GM12801 (cell line): Measurements from ENCODE around the gene SIRPB2.

Experiments
- CTCF ChIP-seq: IDR thresholded peaks from one replicate; pipeline ENCODE4 v1.5.1; 2011; ENCODE audit warnings: control low read depth; ENCODE audit not compliant: insufficient read length; ENCODE audit errors: extremely low read depth

The SIRPB2 gene

GRCh38 chr20:1491281-1491840, at the start of gene SIRPB2:
Gene SIRPB2 (minus strand): TSS chr20:1491420. CDS start chr20:1491359, 61 bp downstream.
- no peak for TF ChIP-seq CTCF

DNA sequence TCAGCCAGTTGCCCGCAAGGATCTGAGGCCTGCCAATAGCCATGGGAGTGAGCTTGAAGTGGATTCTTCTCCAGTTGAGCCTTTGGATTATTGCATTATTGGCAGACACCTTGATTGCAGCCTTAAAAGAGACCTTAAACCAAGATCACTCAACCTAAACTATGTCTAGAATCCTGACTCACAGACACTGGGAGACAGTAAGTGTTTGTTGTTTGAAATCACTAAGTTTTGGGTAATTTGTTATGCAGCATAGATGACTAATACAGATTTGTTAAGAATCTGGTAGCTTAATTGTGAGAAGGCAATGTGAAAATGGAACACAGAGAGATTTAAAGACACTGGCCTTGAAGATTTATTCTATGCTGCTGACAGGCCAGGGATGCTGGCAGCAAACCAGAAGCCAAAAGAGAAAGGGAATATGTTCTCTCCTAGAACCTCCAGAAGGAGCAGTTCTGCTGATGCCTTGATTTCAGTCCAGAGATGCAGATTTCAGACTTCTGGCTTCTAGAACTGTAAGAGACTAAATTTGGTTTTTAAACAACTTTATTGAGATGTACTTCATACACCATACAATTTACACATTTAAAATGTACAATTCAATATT, 48.7 kb upstream of the SIRPB2 start:
- TF ChIP-seq CTCF, result no peak

GRCh38 chr20:1538655-1539054, 47.4 kb upstream of the SIRPB2 start:
- no peak for TF ChIP-seq CTCF

- TF ChIP-seq CTCF, result no peak
Measured at GRCh38 chr20:1537731-1538058, 46.5 kb upstream of the SIRPB2 start.

GRCh38 chr20:1536893-1537730, 45.9 kb upstream of the SIRPB2 start:
- no peak for TF ChIP-seq CTCF

DNA sequence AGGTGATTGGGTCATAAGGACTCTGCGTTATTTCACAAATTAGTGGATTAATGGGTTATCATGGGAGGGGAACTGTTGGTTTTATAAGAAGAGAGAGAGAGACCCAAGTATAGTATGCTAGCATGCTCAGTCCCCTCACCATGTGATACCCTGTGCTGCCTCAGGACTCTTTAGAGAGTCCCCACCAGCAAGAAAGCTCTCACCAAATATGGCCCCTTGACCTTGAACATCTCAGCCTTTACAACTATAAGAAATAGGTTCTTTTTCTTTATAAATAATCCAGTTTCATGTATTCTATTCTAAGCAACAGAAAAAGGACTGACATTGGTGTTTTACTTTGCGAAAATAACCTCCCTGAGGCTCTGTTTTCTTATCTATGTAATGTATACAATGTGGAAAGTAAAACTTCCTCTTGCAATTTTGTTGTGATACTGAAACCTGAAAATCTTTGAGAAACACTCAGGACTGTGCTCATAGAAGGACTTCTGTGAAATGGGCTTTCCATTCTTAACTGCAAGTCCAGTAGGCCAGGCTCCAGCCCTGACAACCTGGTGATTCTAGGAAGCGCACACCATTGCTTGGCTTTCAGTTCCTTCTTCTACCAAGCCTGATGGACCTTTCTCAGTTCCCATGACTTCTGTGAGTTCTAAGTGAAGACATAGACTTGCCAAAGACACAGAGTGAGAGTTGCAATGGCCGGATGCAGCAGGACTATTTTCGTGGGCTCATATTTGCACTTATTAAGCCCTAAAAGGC, 44.4 kb upstream of the SIRPB2 start:
- no peak for TF ChIP-seq CTCF

DNA sequence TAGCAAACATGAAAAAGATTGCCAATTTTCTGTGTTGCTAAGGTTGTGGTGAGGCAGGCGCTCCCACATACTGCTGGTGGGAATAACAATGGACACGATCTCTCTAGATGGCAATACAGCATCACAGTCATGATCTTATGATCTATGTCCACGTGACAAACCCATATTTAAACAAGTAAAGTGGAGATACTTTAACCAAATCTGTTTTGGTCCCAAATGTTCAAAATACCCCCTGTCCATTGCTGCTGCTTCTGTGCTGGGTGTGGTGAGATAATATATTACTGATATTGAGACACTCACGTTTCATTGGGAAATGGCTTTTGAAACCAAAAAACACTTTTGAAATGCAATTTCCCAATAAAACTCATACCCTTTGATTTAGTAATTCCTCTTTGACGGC, 43.3 kb upstream of the SIRPB2 start:
- no peak for TF ChIP-seq CTCF
